A549 (cell line): ENCODE results near the gene ZMYM5. TPM values are rescaled to one million over a fixed set of nuclear protein-coding genes. Genes with fewer than 3 reads are reported as not detected.

ENCODE experiments used
- ATAC-seq, 2 experiments: fragments of 200-7000 bp in 1 of 2; fragments of >200 bp in 1 of 2; cut with Nextera tagmentation in 1 of 2; cut with Tn5 transposase in 1 of 2; 3 replicates each; pipeline versions ENCODE4 v1.8.0 to v1.9.1; 2018 to 2020; ENCODE audit warnings: mild to moderate bottlenecking in 1 of 2, moderate library complexity in 1 of 2
- CTCF ChIA-PET: fragments of 300-600 bp; sonication (Branson Sonifier 250); formaldehyde crosslinking; extraction: SDS; loops from one replicate; lab custom pipeline; 2021; ENCODE audit warnings: antibody characterized with exemption, inconsistent platforms; lab: Yijun Ruan, JAX
- POLR2A ChIA-PET: fragments of 350-600 bp; formaldehyde crosslinking; extraction: SDS; loops from one replicate; lab custom pipeline; 2021; ENCODE audit warnings: antibody characterized with exemption, inconsistent platforms; lab: Yijun Ruan, JAX
- DNase-seq, 2 experiments: peaks; one replicate each; pipeline versions ENCODE4 v3.0.0 to v3.0.0-alpha.2; 2011 to 2016; ENCODE audit warnings: low read depth in 1 of 2, low spot score in 1 of 2
- FAIRE-seq: peaks from 2 replicates; lab custom pipeline; 2011; peaks lifted over from hg19 to GRCh38; lab: Jason Lieb, UNC
- H3K27ac ChIP-seq, 2 experiments: fragments of >200 bp; sonication (Bioruptor Twin); formaldehyde crosslinking; 3 replicates each; pipeline ENCODE4 v1.5.1; 2016 to 2017
- H3K4me1 ChIP-seq: fragments of >200 bp; sonication (Bioruptor Twin); formaldehyde crosslinking; 3 replicates; pipeline ENCODE4 v1.6.1; 2016
- H3K4me2 ChIP-seq: fragments of >200 bp; sonication (Bioruptor Twin); formaldehyde crosslinking; 3 replicates; pipeline ENCODE4 v1.6.1; 2016
- H3K4me3 ChIP-seq: fragments of >200 bp; sonication (Bioruptor Twin); formaldehyde crosslinking; 3 replicates; pipeline ENCODE4 v1.5.1; 2016
- H3K9me3 ChIP-seq: fragments of >200 bp; sonication (Bioruptor Twin); formaldehyde crosslinking; 3 replicates; pipeline ENCODE4 v1.6.1; 2016
- EHMT2 ChIP-seq: fragments of 200-600 bp; sonication (generic); IDR thresholded peaks from 2 replicates; pipeline ENCODE4 v1.6.1; 2016; ENCODE audit warnings: antibody characterized with exemption, low read depth, mild to moderate bottlenecking, moderate library complexity
- GATA3 ChIP-seq: IDR thresholded peaks from 2 replicates; pipeline ENCODE4 v1.6.1; 2012; ENCODE audit warnings: borderline replicate concordance
- HDAC2 ChIP-seq: fragments of 200-600 bp; sonication (generic); IDR thresholded peaks from 2 replicates; pipeline ENCODE4 v1.6.1; 2016
- JUN ChIP-seq, 2 experiments: fragments of >200 bp; sonication (Bioruptor Twin); formaldehyde crosslinking; IDR thresholded peaks; 2 replicates in 1 of 2; 3 replicates in 1 of 2; pipeline ENCODE4 v1.6.1; 2016 to 2017
- NPAS2 ChIP-seq: fragments of 250-450 bp; sonication (Bioruptor Pico); IDR thresholded peaks from 2 replicates; pipeline ENCODE4 v1.8.0; 2022; ENCODE audit warnings: mild to moderate bottlenecking, moderate library complexity, borderline replicate concordance
- PHF8 ChIP-seq: fragments of 200-600 bp; sonication (generic); IDR thresholded peaks from 2 replicates; pipeline ENCODE4 v1.6.1; 2016; ENCODE audit warnings: low read depth, mild to moderate bottlenecking, antibody characterized with exemption, moderate library complexity, borderline replicate concordance
- RAD21 ChIP-seq, 2 experiments: fragments of >200 bp in 1 of 2; sonication (Bioruptor Twin) in 1 of 2; formaldehyde crosslinking in 1 of 2; IDR thresholded peaks in 1 of 2; conservative IDR thresholded peaks in 1 of 2; 2 replicates in 1 of 2; 3 replicates in 1 of 2; pipeline ENCODE4 v1.6.1; 2012 to 2018; ENCODE audit warnings: inconsistent platforms in 1 of 2
- RCOR1 ChIP-seq: fragments of 150-350 bp; IDR thresholded peaks from 2 replicates; pipeline ENCODE4 v1.6.1; 2014; ENCODE audit warnings: antibody characterized with exemption, low read length, low read depth
- SREBF2 ChIP-seq: fragments of 450-650 bp; IDR thresholded peaks from 2 replicates; pipeline ENCODE4 v1.6.1; 2014; ENCODE audit warnings: mild to moderate bottlenecking, moderate library complexity
- WGBS: methylation state at CpG from one replicate; pipeline ENCODE4 v1.1.6; 2017; ENCODE audit errors: missing lambda C conversion rate; 5-methylcytosine and 5-hydroxymethylcytosine counted together
- polyA plus RNA-seq, 4 experiments: library from polyadenylated mRNA; depleted of rRNA in 3 of 4; stranded (reverse); fragments of >200 nt; fragmentation: RNase III in 1 of 4; extraction: RNeasy Plus Mini Kit Qiagen cat#74134 plus additional on column Dnase treatment in 1 of 4; gene quantifications; 2 replicates in 3 of 4; 3 replicates in 1 of 4; pipeline ENCODE4 v1.2.3, GENCODE V29; 2011 to 2017
- TF ChIP-seq, protein P1 (sequence below): fragments of >200 bp; sonication (Bioruptor Twin); formaldehyde crosslinking; IDR thresholded peaks from 3 replicates; pipeline ENCODE4 v1.5.1; 2016
- TF ChIP-seq, protein P2 (sequence below): fragments of 250-450 bp; sonication (Bioruptor Pico); IDR thresholded peaks from 2 replicates; pipeline ENCODE4 v1.5.0; 2021; ENCODE audit warnings: mild to moderate bottlenecking, moderate library complexity, borderline replicate concordance
- TF ChIP-seq, protein P3 (sequence below): fragments of >200 bp; sonication (Bioruptor Twin); formaldehyde crosslinking; IDR thresholded peaks from 3 replicates; pipeline ENCODE4 v1.6.1; 2016
- TF ChIP-seq, protein P4 (sequence below): IDR thresholded peaks from 2 replicates; pipeline ENCODE4 v1.6.1; 2012; ENCODE audit warnings: low read depth, borderline replicate concordance
- TF ChIP-seq, protein P5 (sequence below): fragments of >200 bp; sonication (Bioruptor Twin); formaldehyde crosslinking; IDR thresholded peaks from 2 replicates; pipeline ENCODE4 v1.6.1; 2016

ZMYM5 gene
- polyA plus RNA-seq, 2 of the 4 experiments (the other 2 are of a cell fraction), result 6.1 to 14.3 TPM

DNA sequence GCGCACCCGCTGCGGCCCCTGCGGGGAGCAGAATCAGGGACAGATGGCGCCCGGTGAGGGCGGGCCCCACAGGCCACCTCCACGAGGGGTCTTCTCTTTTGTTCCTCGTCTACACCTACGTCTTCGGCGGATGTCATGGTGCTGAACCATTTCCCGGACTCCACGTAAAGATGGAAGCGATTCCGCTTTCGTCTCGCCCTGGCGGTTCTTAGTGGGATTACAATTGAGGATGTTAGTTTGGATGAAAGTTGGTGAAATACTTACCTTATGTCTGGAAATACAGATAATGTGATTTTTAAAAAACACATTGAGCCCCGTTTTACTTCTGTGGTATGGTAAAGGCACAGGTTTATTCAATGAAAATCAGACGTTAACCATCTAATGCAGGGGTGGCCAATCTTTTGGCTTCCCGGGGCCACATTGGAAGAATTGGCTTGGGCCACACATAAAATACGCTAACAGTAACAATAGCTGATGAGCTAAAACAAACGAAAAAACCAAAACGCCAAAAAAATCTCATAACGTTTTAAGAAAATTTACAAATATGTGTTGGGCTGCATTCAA lies 1.4 kb upstream of the ZMYM5 start (continued):
- TF ChIP-seq, protein P1, sequence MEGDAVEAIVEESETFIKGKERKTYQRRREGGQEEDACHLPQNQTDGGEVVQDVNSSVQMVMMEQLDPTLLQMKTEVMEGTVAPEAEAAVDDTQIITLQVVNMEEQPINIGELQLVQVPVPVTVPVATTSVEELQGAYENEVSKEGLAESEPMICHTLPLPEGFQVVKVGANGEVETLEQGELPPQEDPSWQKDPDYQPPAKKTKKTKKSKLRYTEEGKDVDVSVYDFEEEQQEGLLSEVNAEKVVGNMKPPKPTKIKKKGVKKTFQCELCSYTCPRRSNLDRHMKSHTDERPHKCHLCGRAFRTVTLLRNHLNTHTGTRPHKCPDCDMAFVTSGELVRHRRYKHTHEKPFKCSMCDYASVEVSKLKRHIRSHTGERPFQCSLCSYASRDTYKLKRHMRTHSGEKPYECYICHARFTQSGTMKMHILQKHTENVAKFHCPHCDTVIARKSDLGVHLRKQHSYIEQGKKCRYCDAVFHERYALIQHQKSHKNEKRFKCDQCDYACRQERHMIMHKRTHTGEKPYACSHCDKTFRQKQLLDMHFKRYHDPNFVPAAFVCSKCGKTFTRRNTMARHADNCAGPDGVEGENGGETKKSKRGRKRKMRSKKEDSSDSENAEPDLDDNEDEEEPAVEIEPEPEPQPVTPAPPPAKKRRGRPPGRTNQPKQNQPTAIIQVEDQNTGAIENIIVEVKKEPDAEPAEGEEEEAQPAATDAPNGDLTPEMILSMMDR, result peak; percentile 28; the same call in 1 of the 3 replicates
- TF ChIP-seq, all 56 proteins: peak for 5

DNA sequence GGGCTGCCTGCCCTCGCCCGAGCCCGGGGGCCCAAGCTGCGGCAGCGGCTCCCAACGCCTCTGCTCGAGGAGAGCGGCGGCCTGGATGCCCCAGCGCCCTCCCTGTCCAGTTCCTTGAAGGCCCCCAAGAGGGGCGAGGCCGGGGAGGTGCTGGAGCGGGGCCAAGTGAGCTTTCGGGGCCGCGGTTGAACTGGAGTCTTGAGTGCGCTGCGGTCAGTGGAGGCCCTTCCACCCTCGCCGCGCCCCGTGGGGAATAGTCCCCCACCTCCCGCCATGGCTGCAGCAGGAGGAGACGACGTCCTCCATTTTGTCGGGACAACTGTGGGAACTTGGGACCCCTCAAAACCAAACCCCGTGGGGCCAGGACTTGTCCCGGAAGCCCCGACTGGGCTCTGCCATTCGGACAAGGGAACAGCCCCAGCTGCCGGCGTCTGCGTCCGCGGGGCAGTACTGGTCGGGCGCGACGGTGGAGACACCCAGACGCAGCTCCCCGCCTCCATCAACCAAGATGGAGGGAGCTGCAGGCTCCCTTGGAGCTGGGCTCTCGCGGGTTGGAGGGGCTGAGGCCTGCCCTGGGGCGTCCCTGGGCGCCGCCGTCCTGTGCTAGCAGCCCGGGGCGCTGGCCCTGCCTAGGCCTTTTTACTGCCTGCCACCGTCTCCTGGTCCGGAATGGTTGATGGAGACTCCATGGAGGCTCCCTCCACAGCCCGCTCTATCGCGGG lies 736 bp upstream of the ZMYM5 start:
- Histone ChIP-seq H3K4me3 (peak overlapping the region; percentile 88), H3K27ac (peak overlapping the region; percentile 98 to 99), H3K9me3 (no peaks in the 10 kb centered on the region), H3K4me2 (peak overlapping the region; percentile 80), H3K4me1 (peaks cover 23% of the 10 kb centered on the region)
- peak in 1 of 2 experiments; percentile 83 for DNase-seq
- WGBS, result 0% methylated on average over 10 of the region's 54 CpGs
- TF ChIP-seq, protein P2, sequence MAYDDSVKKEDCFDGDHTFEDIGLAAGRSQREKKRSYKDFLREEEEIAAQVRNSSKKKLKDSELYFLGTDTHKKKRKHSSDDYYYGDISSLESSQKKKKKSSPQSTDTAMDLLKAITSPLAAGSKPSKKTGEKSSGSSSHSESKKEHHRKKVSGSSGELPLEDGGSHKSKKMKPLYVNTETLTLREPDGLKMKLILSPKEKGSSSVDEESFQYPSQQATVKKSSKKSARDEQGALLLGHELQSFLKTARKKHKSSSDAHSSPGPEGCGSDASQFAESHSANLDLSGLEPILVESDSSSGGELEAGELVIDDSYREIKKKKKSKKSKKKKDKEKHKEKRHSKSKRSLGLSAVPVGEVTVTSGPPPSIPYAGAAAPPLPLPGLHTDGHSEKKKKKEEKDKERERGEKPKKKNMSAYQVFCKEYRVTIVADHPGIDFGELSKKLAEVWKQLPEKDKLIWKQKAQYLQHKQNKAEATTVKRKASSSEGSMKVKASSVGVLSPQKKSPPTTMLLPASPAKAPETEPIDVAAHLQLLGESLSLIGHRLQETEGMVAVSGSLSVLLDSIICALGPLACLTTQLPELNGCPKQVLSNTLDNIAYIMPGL (CRISPR knock-in tag), result no peak
- TF ChIP-seq, protein P3, sequence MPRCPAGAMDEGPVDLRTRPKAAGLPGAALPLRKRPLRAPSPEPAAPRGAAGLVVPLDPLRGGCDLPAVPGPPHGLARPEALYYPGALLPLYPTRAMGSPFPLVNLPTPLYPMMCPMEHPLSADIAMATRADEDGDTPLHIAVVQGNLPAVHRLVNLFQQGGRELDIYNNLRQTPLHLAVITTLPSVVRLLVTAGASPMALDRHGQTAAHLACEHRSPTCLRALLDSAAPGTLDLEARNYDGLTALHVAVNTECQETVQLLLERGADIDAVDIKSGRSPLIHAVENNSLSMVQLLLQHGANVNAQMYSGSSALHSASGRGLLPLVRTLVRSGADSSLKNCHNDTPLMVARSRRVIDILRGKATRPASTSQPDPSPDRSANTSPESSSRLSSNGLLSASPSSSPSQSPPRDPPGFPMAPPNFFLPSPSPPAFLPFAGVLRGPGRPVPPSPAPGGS, result 0 out of 3 replicates have a peak, but pooled peaks have one; percentile 22
- TF ChIP-seq GATA3 (no peak), RCOR1 (no peak), NPAS2 (CRISPR knock-in tag) (no peak), HDAC2 (no peak), SREBF2 (no peak), PHF8 (peak; percentile 42; the same call in 1 of the 2 replicates), JUN (IDR thresholded peaks at IDR 0.05) (peak in 1 of 2 experiments; percentile 67; a peak in 3 of 5 replicates), RAD21 (conservative IDR thresholded peaks at IDR 0.05 in 1 of 2, IDR thresholded peaks at IDR 0.05 in 1 of 2) (no peak), EHMT2 (peak; percentile 82)
- TF ChIP-seq, protein P4, sequence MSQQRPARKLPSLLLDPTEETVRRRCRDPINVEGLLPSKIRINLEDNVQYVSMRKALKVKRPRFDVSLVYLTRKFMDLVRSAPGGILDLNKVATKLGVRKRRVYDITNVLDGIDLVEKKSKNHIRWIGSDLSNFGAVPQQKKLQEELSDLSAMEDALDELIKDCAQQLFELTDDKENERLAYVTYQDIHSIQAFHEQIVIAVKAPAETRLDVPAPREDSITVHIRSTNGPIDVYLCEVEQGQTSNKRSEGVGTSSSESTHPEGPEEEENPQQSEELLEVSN, result 0 out of 2 replicates have a peak, but pooled peaks have one; percentile 5
- TF ChIP-seq, protein P5, sequence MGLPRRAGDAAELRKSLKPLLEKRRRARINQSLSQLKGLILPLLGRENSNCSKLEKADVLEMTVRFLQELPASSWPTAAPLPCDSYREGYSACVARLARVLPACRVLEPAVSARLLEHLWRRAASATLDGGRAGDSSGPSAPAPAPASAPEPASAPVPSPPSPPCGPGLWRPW, result no peak
- FAIRE-seq, result no peak
- CTCF ChIA-PET, result interaction anchor here (0.7 to 2.3 kb wide), 9 partner anchors 10 to 81 kb away, joined by 3 to 8 read pairs (median 4); partner anchors contain the start of gene PSPC1
- ATAC-seq, result peak; percentile 60 to 67
- POLR2A ChIA-PET, result interaction anchor here (0.9 to 3.9 kb wide), 16 partner anchors 10 to 364 kb away, joined by 3 to 30 read pairs (median 4); partner anchors contain the start of genes MPHOSPH8 and PSPC1
